Erythroblast (primary cell): ENCODE results near the gene CD302.

Experiments
- DNase-seq, 2 experiments: peaks; one replicate each; lab custom pipeline; 2025; lab: John Stamatoyannopoulos, UW
- GATA1 ChIP-seq: IDR thresholded peaks from 2 replicates; pipeline ENCODE4 v1.6.1; 2011; ENCODE audit warnings: low read depth, mild to moderate bottlenecking, control low read depth, low read length, moderate library complexity
- POLR2A ChIP-seq: IDR thresholded peaks from 2 replicates; pipeline ENCODE4 v1.6.1; 2011; ENCODE audit warnings: mild to moderate bottlenecking, low read length

The CD302 gene

GRCh38 chr2:159783556-159783955 is 14.5 kb downstream of the CD302 start:
- DNase-seq: no peak

DNA sequence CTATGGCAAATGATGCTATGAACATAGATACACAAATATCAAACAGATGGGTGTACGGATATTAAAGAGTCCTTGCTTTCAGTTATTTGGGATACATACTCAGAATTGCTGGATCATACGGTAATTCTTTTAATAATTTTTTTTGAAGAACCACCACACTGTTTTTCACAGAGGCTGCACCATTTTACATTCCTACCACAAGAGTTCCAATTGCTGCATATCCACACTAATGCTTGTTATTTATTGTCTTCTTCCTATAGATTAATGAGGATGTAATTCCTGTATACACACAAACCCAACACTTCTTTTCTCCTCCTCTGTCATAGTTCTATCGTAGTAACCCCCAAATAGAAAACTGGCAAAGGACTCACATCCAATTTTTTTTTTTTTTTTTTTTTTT is 21.7 kb downstream of the CD302 start:
- DNase-seq: no peak
- TF ChIP-seq GATA1: no peak
- TF ChIP-seq POLR2A: no peak

More at GRCh38 chr2:159783556-159783955, 14.5 kb downstream of the CD302 start:
- TF ChIP-seq GATA1 (no peak), POLR2A (no peak)

DNA sequence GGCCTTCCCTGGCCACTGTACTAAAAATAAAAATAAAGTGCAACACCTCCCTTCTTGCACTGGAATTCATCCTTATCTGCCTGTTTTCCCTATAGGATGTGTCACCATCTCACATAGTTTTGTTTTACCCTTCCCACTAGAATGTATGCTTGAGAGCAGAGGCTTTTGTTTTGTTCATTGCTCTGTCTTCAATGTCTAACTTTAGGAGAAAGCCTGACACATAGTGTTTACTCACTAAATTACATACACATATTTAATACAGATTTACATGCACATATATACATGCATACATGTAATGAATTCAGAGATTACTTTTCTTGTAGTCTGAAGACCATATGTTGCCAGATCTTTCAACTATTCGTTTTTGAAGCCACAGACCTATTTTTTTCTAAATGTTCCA is 23.0 kb downstream of the CD302 start:
- peak in 1 of 2 experiments; percentile 17 for DNase-seq
- TF ChIP-seq GATA1: no peak
- no peak for TF ChIP-seq POLR2A

GRCh38 chr2:159774370-159774990 is 23.5 kb downstream of the CD302 start:
- DNase-seq: no peak
- TF ChIP-seq POLR2A: no peak
- no peak for TF ChIP-seq GATA1

DNA sequence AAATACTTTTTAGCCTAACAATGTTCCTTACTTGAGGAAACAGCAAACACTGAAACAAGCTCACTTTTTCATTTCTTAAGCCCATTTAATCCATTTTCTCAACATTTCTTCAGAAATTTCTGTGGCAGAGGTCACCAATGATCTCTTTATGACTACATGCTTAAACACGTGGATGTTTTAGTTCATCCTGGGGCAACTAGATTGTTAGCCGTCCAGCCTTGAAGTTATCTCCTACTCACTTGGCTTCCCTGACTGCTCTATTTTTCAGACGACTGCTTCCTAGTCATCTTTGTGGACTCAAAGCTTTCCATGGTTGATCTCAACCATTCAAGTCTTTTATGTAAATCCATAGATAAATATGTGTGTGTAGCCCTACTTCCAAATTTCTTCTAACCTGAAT is 24.1 kb downstream of the CD302 start:
- DNase-seq: no peak
- TF ChIP-seq GATA1 (no peak), POLR2A (no peak)

- DNase-seq: no peak
Observed at GRCh38 chr2:159773426-159773825, 24.6 kb downstream of the CD302 start.

DNA sequence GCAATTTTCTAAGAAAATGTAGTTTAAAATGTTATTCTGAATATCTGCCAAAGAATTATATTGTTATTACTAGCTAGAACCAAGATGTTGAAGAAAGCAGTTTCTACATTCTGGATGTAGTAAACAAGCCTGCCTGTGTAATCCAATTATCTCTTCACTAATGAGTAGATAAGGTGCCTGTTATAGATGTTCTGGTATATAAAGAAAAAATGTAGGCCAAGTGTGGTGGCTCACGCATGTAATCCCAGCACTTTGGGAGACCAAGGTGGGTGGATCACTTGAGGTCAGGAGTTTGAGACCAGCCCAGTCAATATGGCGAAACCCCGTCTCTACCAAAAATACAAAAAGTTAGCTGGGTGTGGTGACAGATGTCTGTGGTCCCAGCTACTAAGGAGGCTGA is 28.9 kb downstream of the CD302 start:
- TF ChIP-seq GATA1: no peak
- no peak for TF ChIP-seq POLR2A
- DNase-seq: no peak

More at GRCh38 chr2:159773426-159773825, 24.6 kb downstream of the CD302 start:
- TF ChIP-seq GATA1 (no peak), POLR2A (no peak)

DNA sequence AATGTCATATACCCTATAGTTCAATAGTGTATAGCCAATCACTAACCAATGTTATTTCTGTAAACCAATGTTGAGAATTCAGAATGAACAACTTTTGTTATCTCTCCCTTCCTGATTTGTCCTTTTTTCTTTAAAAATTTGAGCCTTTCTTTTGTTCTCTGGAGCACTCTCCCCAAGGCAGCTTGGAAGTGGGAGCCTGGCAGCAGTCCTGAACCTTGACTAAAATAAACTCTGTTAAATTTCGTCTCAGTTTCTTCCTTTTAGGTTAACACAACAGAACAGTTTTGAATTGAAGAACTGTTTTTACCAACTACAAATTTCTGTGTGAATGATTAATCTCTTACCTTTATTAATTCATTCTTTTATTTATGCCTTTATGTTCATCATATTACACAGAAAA is 35.9 kb downstream of the CD302 start:
- DNase-seq: no peak
- TF ChIP-seq GATA1 (no peak), POLR2A (no peak)

- TF ChIP-seq POLR2A: no peak
- TF ChIP-seq GATA1: no peak
- no peak for DNase-seq
Observed at GRCh38 chr2:159760326-159760725, 37.7 kb downstream of the CD302 start.

GRCh38 chr2:159759577-159759976 is 38.4 kb downstream of the CD302 start:
- TF ChIP-seq POLR2A (no peak), GATA1 (no peak)
- no peak for DNase-seq

DNA sequence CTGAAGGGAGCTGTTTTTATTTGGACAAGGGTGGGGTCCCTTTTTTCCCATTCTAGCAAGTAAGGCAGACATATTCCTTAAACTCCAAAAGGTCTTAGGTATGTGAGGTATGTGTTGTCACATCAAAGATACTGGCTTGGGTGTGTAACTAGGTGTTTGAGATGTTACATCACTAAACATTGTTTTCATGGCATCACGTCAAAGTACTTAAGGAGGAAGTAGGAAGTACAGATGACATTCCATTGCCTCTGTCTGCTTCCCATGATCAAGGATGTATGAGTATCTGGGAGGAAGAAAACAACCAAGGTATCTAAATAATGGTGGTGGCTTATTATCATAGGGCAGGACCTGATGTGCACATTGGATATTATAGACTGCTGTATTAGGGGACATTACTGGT is 39.3 kb downstream of the CD302 start:
- no peak for DNase-seq
- TF ChIP-seq POLR2A: no peak
- TF ChIP-seq GATA1: no peak

- no peak for DNase-seq
- TF ChIP-seq GATA1 (no peak), POLR2A (no peak)
Observed at GRCh38 chr2:159758239-159758638, 39.8 kb downstream of the CD302 start.

DNA sequence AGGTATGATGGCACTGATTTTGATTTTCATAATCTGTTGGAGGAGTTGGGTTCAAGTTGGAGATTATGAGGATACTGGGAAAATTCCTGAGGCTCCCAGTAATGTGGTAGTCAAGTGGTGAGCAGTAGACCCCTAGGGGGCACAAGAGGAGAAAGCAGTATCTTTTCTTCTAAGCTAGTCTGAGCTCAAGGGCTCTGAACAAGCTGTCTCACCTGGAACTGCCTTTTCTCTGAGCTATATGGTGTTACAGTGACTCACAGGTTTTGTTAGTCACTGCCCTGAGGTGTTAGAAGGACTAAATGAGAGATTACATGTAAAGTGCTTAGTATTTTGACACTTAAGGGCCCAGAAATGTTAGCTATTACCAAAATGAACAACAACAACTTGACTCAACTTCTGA is 42.2 kb downstream of the CD302 start:
- peak in 1 of 2 experiments; percentile 8 for DNase-seq
- TF ChIP-seq POLR2A (no peak), GATA1 (no peak)

DNA sequence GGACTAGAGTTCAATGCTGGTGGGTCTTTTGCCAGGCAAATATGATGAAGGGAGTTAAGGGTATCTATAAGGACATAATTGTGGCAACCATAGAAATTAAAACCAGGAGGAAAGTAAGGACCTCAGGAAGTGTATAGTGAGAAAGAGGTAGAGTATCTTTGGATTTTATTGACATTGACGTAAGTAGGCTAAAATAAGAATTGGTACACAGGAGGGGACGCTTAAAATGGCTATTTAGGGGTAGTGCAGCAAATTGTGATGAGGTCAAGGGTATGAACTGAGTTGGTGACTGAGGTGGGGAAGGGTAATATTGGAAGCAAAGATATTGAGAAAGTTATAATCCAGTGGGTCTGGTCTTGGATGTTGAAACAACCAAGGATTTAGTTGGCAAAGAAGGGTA is 43.0 kb downstream of the CD302 start:
- TF ChIP-seq GATA1: no peak
- TF ChIP-seq POLR2A: no peak
- DNase-seq: no peak

- TF ChIP-seq GATA1: no peak
- no peak for TF ChIP-seq POLR2A
- DNase-seq: no peak
Observed at GRCh38 chr2:159753797-159754196, 44.2 kb downstream of the CD302 start.

DNA sequence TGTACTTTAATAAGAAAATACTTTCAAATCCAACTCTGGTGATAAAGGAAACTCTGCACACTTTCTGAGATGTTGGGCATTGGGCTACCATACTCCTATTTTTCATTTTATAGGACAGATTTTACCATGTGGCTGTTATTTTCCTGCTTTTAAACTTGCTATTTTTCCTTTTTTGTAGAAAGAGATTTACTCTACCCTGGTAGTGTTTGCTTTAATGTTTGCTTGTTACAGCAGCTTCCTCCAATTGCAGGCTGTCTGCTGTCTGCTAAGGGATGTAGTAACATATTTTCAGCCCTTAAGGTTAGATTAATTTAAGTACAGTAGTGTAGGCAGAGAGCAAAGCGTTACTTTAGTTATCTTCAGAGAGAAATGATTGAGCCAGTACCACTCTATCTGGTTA is 47.1 kb downstream of the CD302 start:
- TF ChIP-seq POLR2A (no peak), GATA1 (no peak)
- no peak for DNase-seq
